Loucy (cell line): ENCODE results near the gene PRND.

ENCODE experiments used
- H2AFZ ChIP-seq: fragments of 200-600 bp; sonication (generic); 2 replicates; pipeline ENCODE4 v1.6.0; 2016; ENCODE audit warnings: antibody characterized with exemption, mild to moderate bottlenecking, low read length, moderate library complexity
- H3F3A ChIP-seq: fragments of 200-600 bp; 2 replicates; pipeline ENCODE4 v1.6.0; 2016; ENCODE audit warnings: antibody characterized with exemption, low read depth, mild to moderate bottlenecking
- H3K27me3 ChIP-seq: fragments of 200-600 bp; sonication (generic); 2 replicates; pipeline ENCODE4 v1.6.1; 2014; ENCODE audit warnings: low read length, mild to moderate bottlenecking; ENCODE audit not compliant: insufficient read depth, poor library complexity, severe bottlenecking
- H3K36me3 ChIP-seq: fragments of 200-600 bp; sonication (generic); 2 replicates; pipeline ENCODE4 v1.6.1; 2016; ENCODE audit warnings: low read length; ENCODE audit not compliant: insufficient read depth
- H3K4me1 ChIP-seq: fragments of 200-600 bp; sonication (generic); 2 replicates; pipeline ENCODE4 v1.5.1; 2014; ENCODE audit warnings: low read length, mild to moderate bottlenecking; ENCODE audit not compliant: insufficient read depth, poor library complexity, severe bottlenecking
- H3K4me2 ChIP-seq: fragments of 200-600 bp; sonication (generic); 2 replicates; pipeline ENCODE4 v1.6.0; 2014; ENCODE audit warnings: antibody characterized with exemption, low read length, low read depth, mild to moderate bottlenecking; ENCODE audit not compliant: poor library complexity, severe bottlenecking
- H3K4me3 ChIP-seq: fragments of 200-600 bp; sonication (generic); 2 replicates; pipeline ENCODE4 v1.5.1; 2014; ENCODE audit warnings: low read length, mild to moderate bottlenecking, mixed read lengths; ENCODE audit not compliant: poor library complexity, severe bottlenecking
- H3K79me2 ChIP-seq: fragments of 200-600 bp; sonication (generic); 2 replicates; pipeline ENCODE4 v1.6.1; 2014; ENCODE audit warnings: low read length; ENCODE audit not compliant: insufficient read depth
- H3K9ac ChIP-seq: fragments of 200-600 bp; sonication (generic); 2 replicates; pipeline ENCODE4 v1.6.0; 2014; ENCODE audit warnings: mild to moderate bottlenecking, low read depth, low read length, moderate library complexity; ENCODE audit not compliant: poor library complexity, severe bottlenecking
- H3K9me2 ChIP-seq: fragments of 200-600 bp; sonication (generic); replicated peaks from 2 replicates; pipeline ENCODE4 v1.6.1; 2016; ENCODE audit warnings: low read depth, low read length, mixed read lengths
- H3K9me3 ChIP-seq: fragments of 200-600 bp; sonication (generic); 2 replicates; pipeline ENCODE4 v1.6.1; 2014; ENCODE audit warnings: mild to moderate bottlenecking, antibody characterized with exemption, low read length, low read depth; ENCODE audit not compliant: insufficient read depth
- H4K20me1 ChIP-seq: fragments of 200-600 bp; sonication (generic); 2 replicates; pipeline ENCODE4 v1.6.0; 2014; ENCODE audit warnings: antibody characterized with exemption, low read length, mild to moderate bottlenecking; ENCODE audit not compliant: insufficient read depth, poor library complexity, severe bottlenecking
- CTCF ChIP-seq: fragments of 200-600 bp; sonication (generic); conservative IDR thresholded peaks from 2 replicates; pipeline ENCODE4 v1.5.1; 2014; ENCODE audit warnings: mild to moderate bottlenecking, antibody characterized with exemption, low read length
- EZH2phosphoT487 ChIP-seq: fragments of 200-600 bp; IDR thresholded peaks from 2 replicates; pipeline ENCODE4 v1.6.1; 2018; ENCODE audit warnings: antibody characterized with exemption, mild to moderate bottlenecking, moderate library complexity, borderline replicate concordance

PRND gene

GRCh38 chr20:4736875-4737274 is 15.2 kb downstream of the PRND start:
- Histone ChIP-seq H3K4me3 (no peak overlapping the region), H2AFZ (no peak overlapping the region), H3K9me2 (no peaks in the 10 kb centered on the region), H3K9ac (no peak overlapping the region), H3F3A (no peaks in the 10 kb centered on the region), H3K4me2 (no peak overlapping the region), H3K27me3 (peaks cover 5% of the 10 kb centered on the region), H3K79me2 (no peaks in the 10 kb centered on the region), H3K36me3 (no peaks in the 10 kb centered on the region), H4K20me1 (no peaks in the 10 kb centered on the region), H3K4me1 (no peaks in the 10 kb centered on the region), H3K9me3 (no peaks in the 10 kb centered on the region)
- TF ChIP-seq CTCF = no peak
- TF ChIP-seq EZH2phosphoT487 = no peak

- no peak for TF ChIP-seq CTCF
- no peak for TF ChIP-seq EZH2phosphoT487
- Histone ChIP-seq H3K4me3 (no peak overlapping the region), H3K27me3 (no peaks in the 10 kb centered on the region), H3K9me3 (no peaks in the 10 kb centered on the region), H4K20me1 (no peaks in the 10 kb centered on the region), H3K4me2 (no peak overlapping the region), H3K79me2 (no peaks in the 10 kb centered on the region), H3K36me3 (no peaks in the 10 kb centered on the region), H3F3A (no peaks in the 10 kb centered on the region), H3K9me2 (no peaks in the 10 kb centered on the region), H2AFZ (no peak overlapping the region), H3K4me1 (no peaks in the 10 kb centered on the region), H3K9ac (no peak overlapping the region)
These were observed 16.3 kb downstream of the PRND start for GRCh38 chr20:4737857-4738627.

- H3K4me3 ChIP-seq = no peak overlapping the region
These were observed 19.2 kb downstream of the PRND start for GRCh38 chr20:4740774-4741431.

More at GRCh38 chr20:4740774-4741431, 19.2 kb downstream of the PRND start:
- Histone ChIP-seq H3K36me3 (no peaks in the 10 kb centered on the region), H3K9me2 (no peaks in the 10 kb centered on the region), H3K27me3 (no peaks in the 10 kb centered on the region), H2AFZ (no peak overlapping the region), H3K79me2 (no peaks in the 10 kb centered on the region), H3K9me3 (no peaks in the 10 kb centered on the region), H4K20me1 (no peaks in the 10 kb centered on the region), H3K9ac (no peak overlapping the region), H3F3A (no peaks in the 10 kb centered on the region), H3K4me1 (no peaks in the 10 kb centered on the region), H3K4me2 (no peak overlapping the region)
- TF ChIP-seq EZH2phosphoT487 (no peak), CTCF (peak; percentile 88)
